ENCODE measurements around the gene IP6K1. TPM values are rescaled to one million over a fixed set of nuclear protein-coding genes. Genes with fewer than 3 reads are reported as not detected.

The IP6K1 gene
- total RNA-seq, 1 experiment from 2014 or later, result 22.3 TPM

DNA sequence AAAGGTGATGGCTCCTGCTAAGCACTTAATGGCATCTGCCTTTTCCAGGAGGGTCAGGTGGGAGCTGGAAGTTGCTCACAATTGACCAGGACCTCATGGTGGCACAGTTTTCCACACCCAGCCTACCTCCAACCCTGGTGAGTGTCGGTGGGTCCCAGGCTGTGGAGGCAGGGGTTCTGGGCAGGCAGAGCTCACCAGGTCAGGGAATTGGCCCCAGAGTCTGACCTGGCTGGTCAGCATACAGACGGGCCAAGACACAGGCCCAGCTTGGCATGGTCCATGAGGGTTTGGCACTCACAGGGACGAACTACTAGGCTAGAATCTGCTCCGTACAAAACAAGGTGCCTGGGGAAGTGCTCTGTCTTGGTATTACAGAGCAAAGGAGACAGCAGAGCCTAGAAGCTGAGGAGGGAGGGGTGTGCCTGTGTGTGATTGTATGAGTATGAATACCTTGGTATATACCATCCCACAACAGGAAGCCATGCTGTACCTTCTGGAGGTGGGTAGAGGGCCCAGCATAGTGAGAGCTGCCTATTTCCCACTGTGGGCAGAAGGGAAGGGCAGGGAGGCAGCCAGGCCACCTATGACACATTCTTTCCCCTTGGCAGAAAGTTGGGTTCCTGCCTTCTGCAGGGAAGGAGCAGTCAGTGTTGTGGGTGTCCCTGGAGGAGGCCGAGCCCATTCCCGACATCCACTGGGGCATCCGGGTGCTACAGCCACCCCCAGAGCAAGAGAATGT is 105.7 kb downstream of the IP6K1 start:
- Histone ChIP-seq H3K27me3 (ENCODE audit: low read length) (no peaks in the 10 kb centered on the region), H3K27ac (ENCODE audit: low read length) (no peak overlapping the region), H3K4me1 (ENCODE audit: low read length) (peaks cover 2% of the 10 kb centered on the region; the same call in 1 of the 2 replicates), H3K36me3 (ENCODE audit: insufficient read depth, low read length) (peaks cover 19% of the 10 kb centered on the region), H4K20me1 (ENCODE audit: insufficient read depth, low read depth, low read length) (peaks cover 10% of the 10 kb centered on the region), H3K9me2 (replicated peaks; ENCODE audit: insufficient read depth, low read length) (no peaks in the 10 kb centered on the region), H3K9ac (ENCODE audit: low read length) (no peak overlapping the region), H3K79me2 (ENCODE audit: low read length) (peaks cover 11% of the 10 kb centered on the region), H3K4me3 (ENCODE audit: low read length) (no peak overlapping the region), H3K9me3 (ENCODE audit: low read length) (no peaks in the 10 kb centered on the region), H3K4me2 (ENCODE audit: low read depth, low read length, poor library complexity, severe bottlenecking) (no peak overlapping the region), H2AFZ (ENCODE audit: low read length) (no peak overlapping the region)
- DNase-seq, result no peak

DNA sequence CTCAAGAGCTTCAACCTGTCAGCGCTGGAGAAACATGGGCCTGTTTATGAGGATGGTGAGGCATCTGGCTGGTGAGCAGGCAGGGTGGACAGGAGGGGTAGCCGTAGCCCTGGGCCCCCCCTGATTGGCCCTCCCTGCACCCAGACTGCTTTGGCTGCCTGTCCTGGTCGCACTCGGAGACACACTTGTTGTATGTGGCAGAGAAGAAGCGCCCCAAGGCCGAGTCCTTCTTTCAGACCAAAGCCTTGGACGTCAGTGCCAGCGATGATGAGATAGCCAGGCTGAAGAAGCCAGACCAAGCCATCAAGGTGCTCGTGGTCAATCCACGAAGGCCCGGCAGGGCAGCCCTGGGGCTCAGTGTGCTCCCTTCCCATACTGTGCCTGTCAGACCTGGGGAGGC is 110.4 kb downstream of the IP6K1 start:
- Histone ChIP-seq H3K79me2 (ENCODE audit: low read length) (peaks cover 30% of the 10 kb centered on the region), H3K4me2 (ENCODE audit: low read depth, low read length, poor library complexity, severe bottlenecking) (peak overlapping the region; percentile 94), H4K20me1 (ENCODE audit: insufficient read depth, low read depth, low read length) (peaks cover 20% of the 10 kb centered on the region), H3K36me3 (ENCODE audit: insufficient read depth, low read length) (peaks cover 20% of the 10 kb centered on the region), H3K27me3 (ENCODE audit: low read length) (no peaks in the 10 kb centered on the region), H3K4me1 (ENCODE audit: low read length) (peaks cover 21% of the 10 kb centered on the region), H3K27ac (ENCODE audit: low read length) (no peak overlapping the region), H3K4me3 (ENCODE audit: low read length) (no peak overlapping the region), H3K9ac (ENCODE audit: low read length) (peak overlapping the region; percentile 95), H2AFZ (ENCODE audit: low read length) (no peak overlapping the region), H3K9me3 (ENCODE audit: low read length) (no peaks in the 10 kb centered on the region), H3K9me2 (replicated peaks; ENCODE audit: insufficient read depth, low read length) (no peaks in the 10 kb centered on the region)
- no peak for DNase-seq

DNA sequence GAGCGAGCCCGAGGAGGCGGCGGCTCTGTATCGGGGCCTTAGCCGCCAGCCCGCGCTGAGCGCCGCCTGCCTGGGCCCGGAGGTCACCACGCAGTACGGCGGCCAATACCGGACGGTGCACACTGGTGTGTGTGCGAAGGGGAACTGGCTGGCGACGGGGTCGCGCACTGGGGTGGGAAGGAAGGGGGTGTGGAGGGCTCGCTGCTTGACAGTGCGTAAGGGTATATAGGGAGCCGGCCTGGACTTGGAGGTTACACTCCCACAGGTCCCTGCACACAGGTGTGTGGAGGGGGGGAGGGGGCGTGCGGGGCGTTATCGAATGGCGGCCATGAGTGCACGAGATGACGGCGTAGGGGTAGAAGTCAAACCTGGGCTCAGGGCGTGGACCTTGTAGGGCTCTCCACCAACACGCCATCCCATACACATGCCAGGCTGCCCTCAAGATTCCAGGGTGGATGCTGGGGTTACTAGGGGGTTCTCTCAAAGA is 111.8 kb downstream of the IP6K1 start:
- Histone ChIP-seq H3K4me1 (ENCODE audit: low read length) (peaks cover 21% of the 10 kb centered on the region), H2AFZ (ENCODE audit: low read length) (no peak overlapping the region), H3K9me2 (replicated peaks; ENCODE audit: insufficient read depth, low read length) (no peaks in the 10 kb centered on the region), H3K79me2 (ENCODE audit: low read length) (peaks cover 30% of the 10 kb centered on the region), H3K4me2 (ENCODE audit: low read depth, low read length, poor library complexity, severe bottlenecking) (peak overlapping the region; percentile 94), H3K4me3 (ENCODE audit: low read length) (peak overlapping the region; percentile 90), H3K27ac (ENCODE audit: low read length) (no peak overlapping the region), H4K20me1 (ENCODE audit: insufficient read depth, low read depth, low read length) (peaks cover 20% of the 10 kb centered on the region), H3K27me3 (ENCODE audit: low read length) (no peaks in the 10 kb centered on the region), H3K9ac (ENCODE audit: low read length) (peak overlapping the region; percentile 95), H3K36me3 (ENCODE audit: insufficient read depth, low read length) (peaks cover 20% of the 10 kb centered on the region), H3K9me3 (ENCODE audit: low read length) (no peaks in the 10 kb centered on the region)
- peak; percentile 67 for DNase-seq

Small RNA genes within 50 kb of the gene (small RNA-seq; reads per million reads assigned to genes)
- not detected for gene AMIGO3
- 0.32 reads per million for gene COX6CP14

Other genes starting within 250 kb of the IP6K1 start
- gene BSN, start 232.1 kb downstream of the IP6K1 start, total RNA-seq (2014; rRNA removed; shearing (Covaris generic); ENCODE audit: low replicate concordance), result 0.37 and 0.61 TPM in 2 replicates
- 96.3 and 175 TPM in 2 replicates for gene APEH, start 112.2 kb downstream of the IP6K1 start, total RNA-seq (2014; rRNA removed; shearing (Covaris generic); ENCODE audit: low replicate concordance)
- gene MST1, start 97.1 kb downstream of the IP6K1 start, total RNA-seq (2014; rRNA removed; shearing (Covaris generic); ENCODE audit: low replicate concordance), result 19.8 and 25.6 TPM in 2 replicates
- 20.1 and 31.5 TPM in 2 replicates for gene RNF123, start 97.0 kb downstream of the IP6K1 start, total RNA-seq (2014; rRNA removed; shearing (Covaris generic); ENCODE audit: low replicate concordance)
- 3.8 TPM in 1 of 2 replicates, not detected in the other for gene AMIGO3, start 66.9 kb downstream of the IP6K1 start, total RNA-seq (2014; rRNA removed; shearing (Covaris generic); ENCODE audit: low replicate concordance)
- 10.1 and 13.6 TPM in 2 replicates for gene GMPPB, start 62.6 kb downstream of the IP6K1 start, total RNA-seq (2014; rRNA removed; shearing (Covaris generic); ENCODE audit: low replicate concordance)
- not detected in 2 replicates for gene CDHR4, start 13.3 kb upstream of the IP6K1 start, total RNA-seq (2014; rRNA removed; shearing (Covaris generic); ENCODE audit: low replicate concordance)
- 5.7 and 9.8 TPM in 2 replicates for gene INKA1, start 16.7 kb upstream of the IP6K1 start, total RNA-seq (2014; rRNA removed; shearing (Covaris generic); ENCODE audit: low replicate concordance)
- 10.5 and 24.4 TPM in 2 replicates for gene UBA7, start 27.4 kb upstream of the IP6K1 start, total RNA-seq (2014; rRNA removed; shearing (Covaris generic); ENCODE audit: low replicate concordance)
- gene TRAIP, start 70.0 kb upstream of the IP6K1 start, total RNA-seq (2014; rRNA removed; shearing (Covaris generic); ENCODE audit: low replicate concordance), result 5.9 and 9.2 TPM in 2 replicates
- gene CAMKV, start 83.4 kb upstream of the IP6K1 start, total RNA-seq (2014; rRNA removed; shearing (Covaris generic); ENCODE audit: low replicate concordance), result 3.2 and 7.8 TPM in 2 replicates
- not detected in 2 replicates for gene MST1R, start 117.3 kb upstream of the IP6K1 start, total RNA-seq (2014; rRNA removed; shearing (Covaris generic); ENCODE audit: low replicate concordance)
- gene MON1A, start 143.3 kb upstream of the IP6K1 start, total RNA-seq (2014; rRNA removed; shearing (Covaris generic); ENCODE audit: low replicate concordance), result 9.6 and 9.8 TPM in 2 replicates
- gene RBM6, start 153.6 kb upstream of the IP6K1 start, total RNA-seq (2014; rRNA removed; shearing (Covaris generic); ENCODE audit: low replicate concordance), result 88.3 and 109 TPM in 2 replicates